Tibial nerve (tissue), 4 donors: ENCODE results near the gene DZIP1. TPM values are rescaled to one million over a fixed set of nuclear protein-coding genes. Genes with fewer than 3 reads are reported as not detected.
"Not testable (repeated sequence)": the region's sequence is repeated elsewhere in the genome, so short reads cannot be mapped to it uniquely, and the experiment has no call there.

Experiments
- DNase-seq, 2 donors: peaks; one replicate each; pipeline ENCODE4 v3.0.0-alpha.2; 2019; ENCODE audit warnings: low spot score in 2 of 2
- H3K27ac ChIP-seq, 4 donors: fragments of 200-600 bp; sonication (generic) in 3 of 4; one replicate each; pipeline ENCODE4 v1.5.1; 2017 to 2019; ENCODE audit warnings: mild to moderate bottlenecking in 1 of 4
- H3K27me3 ChIP-seq, 2 donors: fragments of 200-600 bp; sonication (generic) in 1 of 2; one replicate each; pipeline versions ENCODE4 v1.5.1 to v1.6.0; 2017 to 2019
- H3K36me3 ChIP-seq, 3 donors: fragments of 200-600 bp; sonication (generic); one replicate each; pipeline ENCODE4 v1.5.1; 2018 to 2019
- H3K4me1 ChIP-seq, 4 donors: fragments of 200-600 bp; sonication (generic) in 3 of 4; one replicate each; pipeline ENCODE4 v1.5.1; 2017 to 2019
- H3K4me3 ChIP-seq, 4 donors: fragments of 200-600 bp; sonication (generic) in 3 of 4; one replicate each; pipeline ENCODE4 v1.5.1; 2017 to 2019; ENCODE audit warnings: mild to moderate bottlenecking in 1 of 4, moderate library complexity in 1 of 4
- H3K9me3 ChIP-seq, 4 donors: fragments of 200-600 bp; sonication (generic) in 3 of 4; one replicate each; pipeline ENCODE4 v1.5.1; 2017 to 2019
- EP300 ChIP-seq, 2 donors: sonication (generic); formaldehyde crosslinking; IDR thresholded peaks; one replicate each; pipeline ENCODE4 v1.6.1; 2017; ENCODE audit warnings: antibody characterized with exemption in 2 of 2, mild to moderate bottlenecking in 1 of 2
- POLR2A ChIP-seq, 2 donors: fragments of 450-650 bp; IDR thresholded peaks; one replicate each; pipeline ENCODE4 v1.6.1; 2017; ENCODE audit warnings: antibody characterized with exemption in 2 of 2, mild to moderate bottlenecking in 2 of 2, moderate library complexity in 2 of 2
- WGBS, 2 donors: methylation state at CpG; one replicate each; pipeline ENCODE4 v1.1.5; 2018; 5-methylcytosine and 5-hydroxymethylcytosine counted together
- total RNA-seq, 4 donors: library from RNA; depleted of rRNA; stranded (reverse); fragments of >200 nt; gene quantifications; one replicate each; pipeline ENCODE4 v1.1.0, GENCODE V29; 2016
- TF ChIP-seq, protein P1 (sequence below), 5 experiments: fragments of 200-600 bp in 3 of 5; fragments of 450-650 bp in 2 of 5; sonication (generic) in 3 of 5; IDR thresholded peaks; one replicate each; pipeline ENCODE4 v1.5.1; 2016 to 2019; ENCODE audit warnings: antibody characterized with exemption in 5 of 5, mild to moderate bottlenecking in 3 of 5, moderate library complexity in 2 of 5

DZIP1 gene, protein sequence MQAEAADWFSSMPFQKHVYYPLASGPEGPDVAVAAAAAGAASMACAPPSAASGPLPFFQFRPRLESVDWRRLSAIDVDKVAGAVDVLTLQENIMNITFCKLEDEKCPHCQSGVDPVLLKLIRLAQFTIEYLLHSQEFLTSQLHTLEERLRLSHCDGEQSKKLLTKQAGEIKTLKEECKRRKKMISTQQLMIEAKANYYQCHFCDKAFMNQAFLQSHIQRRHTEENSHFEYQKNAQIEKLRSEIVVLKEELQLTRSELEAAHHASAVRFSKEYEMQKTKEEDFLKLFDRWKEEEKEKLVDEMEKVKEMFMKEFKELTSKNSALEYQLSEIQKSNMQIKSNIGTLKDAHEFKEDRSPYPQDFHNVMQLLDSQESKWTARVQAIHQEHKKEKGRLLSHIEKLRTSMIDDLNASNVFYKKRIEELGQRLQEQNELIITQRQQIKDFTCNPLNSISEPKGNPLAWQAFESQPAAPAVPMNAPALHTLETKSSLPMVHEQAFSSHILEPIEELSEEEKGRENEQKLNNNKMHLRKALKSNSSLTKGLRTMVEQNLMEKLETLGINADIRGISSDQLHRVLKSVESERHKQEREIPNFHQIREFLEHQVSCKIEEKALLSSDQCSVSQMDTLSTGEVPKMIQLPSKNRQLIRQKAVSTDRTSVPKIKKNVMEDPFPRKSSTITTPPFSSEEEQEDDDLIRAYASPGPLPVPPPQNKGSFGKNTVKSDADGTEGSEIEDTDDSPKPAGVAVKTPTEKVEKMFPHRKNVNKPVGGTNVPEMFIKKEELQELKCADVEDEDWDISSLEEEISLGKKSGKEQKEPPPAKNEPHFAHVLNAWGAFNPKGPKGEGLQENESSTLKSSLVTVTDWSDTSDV
- total RNA-seq: 10 to 100 TPM; 31.2 to 72.8 (median 36.4) TPM

DNA sequence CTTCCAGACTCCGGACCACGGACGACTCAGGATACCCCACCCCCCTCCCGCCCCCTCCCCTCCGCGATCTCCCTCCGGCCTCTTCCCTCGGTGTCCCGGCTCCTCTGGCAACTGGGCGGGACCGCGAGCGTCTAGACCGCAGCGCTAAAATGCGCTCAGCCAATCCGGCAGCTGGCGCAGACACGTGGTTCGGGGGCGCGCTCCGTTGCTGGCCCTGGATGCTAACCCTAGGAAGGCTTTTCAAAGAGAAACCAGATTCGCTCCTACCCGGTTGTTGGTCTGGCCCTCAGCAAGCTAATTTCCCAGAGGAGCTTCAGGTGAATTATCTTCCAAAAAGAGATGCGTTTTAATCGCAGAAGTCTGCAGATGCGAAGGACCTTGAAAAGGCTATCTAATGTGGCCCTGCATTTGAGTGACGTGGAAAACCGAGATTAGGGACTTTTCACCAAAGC lies at the start of gene DZIP1:
DZIP1 (minus strand) TSS at position 106 of the 452 bp plus-strand sequence. CDS start 2,677 bp downstream, outside the sequence.
- H3K4me3 ChIP-seq: peak within 1 kb of the TSS; percentile 37 to 79 (median 60)
- H3K9me3 ChIP-seq: no peaks in the 10 kb centered on the region
- peak in 1 of 2 donors; percentile 31 for TF ChIP-seq EP300 (IDR thresholded peaks at IDR 0.05)
- TF ChIP-seq, protein P1, sequence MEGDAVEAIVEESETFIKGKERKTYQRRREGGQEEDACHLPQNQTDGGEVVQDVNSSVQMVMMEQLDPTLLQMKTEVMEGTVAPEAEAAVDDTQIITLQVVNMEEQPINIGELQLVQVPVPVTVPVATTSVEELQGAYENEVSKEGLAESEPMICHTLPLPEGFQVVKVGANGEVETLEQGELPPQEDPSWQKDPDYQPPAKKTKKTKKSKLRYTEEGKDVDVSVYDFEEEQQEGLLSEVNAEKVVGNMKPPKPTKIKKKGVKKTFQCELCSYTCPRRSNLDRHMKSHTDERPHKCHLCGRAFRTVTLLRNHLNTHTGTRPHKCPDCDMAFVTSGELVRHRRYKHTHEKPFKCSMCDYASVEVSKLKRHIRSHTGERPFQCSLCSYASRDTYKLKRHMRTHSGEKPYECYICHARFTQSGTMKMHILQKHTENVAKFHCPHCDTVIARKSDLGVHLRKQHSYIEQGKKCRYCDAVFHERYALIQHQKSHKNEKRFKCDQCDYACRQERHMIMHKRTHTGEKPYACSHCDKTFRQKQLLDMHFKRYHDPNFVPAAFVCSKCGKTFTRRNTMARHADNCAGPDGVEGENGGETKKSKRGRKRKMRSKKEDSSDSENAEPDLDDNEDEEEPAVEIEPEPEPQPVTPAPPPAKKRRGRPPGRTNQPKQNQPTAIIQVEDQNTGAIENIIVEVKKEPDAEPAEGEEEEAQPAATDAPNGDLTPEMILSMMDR (IDR thresholded peaks at IDR 0.05): no peak
- H3K27me3 ChIP-seq: peaks cover 0 to 11% of the 10 kb centered on the region in 2 donors
- WGBS, 2 donors: 1 to 3% methylated on average over 21 to 30 of the region's 30 CpGs
- peak; percentile 47 to 56 for DNase-seq
- no peaks in the 10 kb centered on the region for H3K36me3 ChIP-seq
- H3K27ac ChIP-seq: peak within 1 kb of the TSS in 3 of 4 donors; percentile 65 to 84 (median 75)
- peaks cover 0 to 29% (median 15%) of the 10 kb centered on the region in 4 donors for H3K4me1 ChIP-seq

DNA sequence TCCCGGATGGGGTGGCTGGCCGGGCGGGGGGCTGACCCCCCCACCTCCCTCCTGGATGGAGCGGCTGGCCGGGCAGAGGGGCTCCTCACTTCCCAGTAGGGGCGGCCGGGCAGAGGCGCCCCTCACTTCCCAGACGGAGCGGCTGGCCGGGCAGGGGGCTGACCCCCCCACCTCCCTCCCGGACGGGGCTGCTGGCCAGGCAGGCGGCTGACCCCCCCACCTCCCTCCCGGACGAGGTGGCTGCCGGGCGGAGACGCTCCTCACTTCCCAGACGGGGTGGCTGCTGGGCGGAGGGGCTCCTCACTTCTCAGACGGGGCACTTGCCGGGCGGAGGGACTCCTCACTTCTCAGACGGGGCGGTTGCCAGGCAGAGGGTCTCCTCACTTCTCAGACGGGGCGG lies 46.5 kb upstream of the DZIP1 start:
- H3K27ac ChIP-seq, H3K27me3 ChIP-seq, H3K4me3 ChIP-seq, DNase-seq, H3K36me3 ChIP-seq, H3K4me1 ChIP-seq: not testable (repeated sequence)
- 90% methylated on average over 2 of the region's 28 CpGs; no CpG with 5 or more reads in 1 of the 2 donors for WGBS, 2 donors
- H3K9me3 ChIP-seq: peaks cover 0 to 14% (median 0%) of the 10 kb centered on the region in 4 donors

DNA sequence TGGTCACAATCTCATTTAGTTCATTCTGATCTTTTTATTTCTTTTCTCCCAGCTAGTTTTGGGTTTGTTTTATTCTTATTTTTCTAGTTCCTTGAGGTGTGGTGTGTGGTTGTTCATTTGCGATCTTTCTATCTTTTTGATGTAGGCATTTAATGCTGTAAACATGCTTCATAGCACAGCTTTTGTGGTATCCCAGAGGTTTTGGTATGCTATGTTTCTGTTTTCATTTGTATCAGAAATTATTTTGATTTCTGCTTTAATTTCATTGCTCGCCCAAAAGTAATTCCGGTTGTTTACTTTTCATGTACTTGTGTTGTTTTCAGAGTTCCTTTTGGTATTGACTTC lies 45.0 kb upstream of the DZIP1 start:
- Histone ChIP-seq H3K27ac (no peak overlapping the region), H3K27me3 (no peaks in the 10 kb centered on the region), H3K4me3 (no peak overlapping the region), H3K9me3 (peaks cover 0 to 15% (median 0%) of the 10 kb centered on the region in 4 donors), H3K36me3 (no peaks in the 10 kb centered on the region), H3K4me1 (peaks cover 0 to 9% (median 3%) of the 10 kb centered on the region in 4 donors)
- no peak for TF ChIP-seq POLR2A (IDR thresholded peaks at IDR 0.05)
- TF ChIP-seq, protein P1 (IDR thresholded peaks at IDR 0.05): no peak
- WGBS, 2 donors: 74 to 81% methylated on average over 3 of the region's 3 CpGs
- DNase-seq: no peak

DNA sequence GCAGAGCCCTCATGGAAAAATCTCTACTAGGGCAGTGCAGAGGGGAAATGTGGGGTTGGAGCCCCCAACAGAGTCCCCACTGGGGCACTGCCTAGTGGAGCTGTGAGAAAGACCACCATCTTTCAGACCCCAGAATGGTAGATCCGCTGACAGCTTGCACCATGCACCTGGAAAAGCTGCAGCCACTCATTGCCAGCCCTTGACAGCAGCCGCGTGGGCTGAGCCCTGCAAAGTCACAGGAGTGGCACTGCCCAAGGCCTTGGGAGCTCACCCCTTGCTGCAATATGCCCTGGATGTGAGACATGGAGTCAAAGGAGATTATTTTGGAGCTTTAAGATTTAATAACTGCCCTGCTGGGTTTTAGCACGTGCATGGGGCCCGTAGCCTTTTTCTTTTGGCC lies 40.5 kb upstream of the DZIP1 start:
- WGBS, 2 donors: 96 to 100% methylated on average over 4 to 5 of the region's 5 CpGs
- H3K9me3 ChIP-seq: peaks cover 0 to 15% (median 0%) of the 10 kb centered on the region in 4 donors
- H3K4me3 ChIP-seq, H3K36me3 ChIP-seq, H3K27me3 ChIP-seq, H3K27ac ChIP-seq, DNase-seq: not testable (repeated sequence)
- H3K4me1 ChIP-seq: peaks cover 0 to 30% (median 6%) of the 10 kb centered on the region in 4 donors

DNA sequence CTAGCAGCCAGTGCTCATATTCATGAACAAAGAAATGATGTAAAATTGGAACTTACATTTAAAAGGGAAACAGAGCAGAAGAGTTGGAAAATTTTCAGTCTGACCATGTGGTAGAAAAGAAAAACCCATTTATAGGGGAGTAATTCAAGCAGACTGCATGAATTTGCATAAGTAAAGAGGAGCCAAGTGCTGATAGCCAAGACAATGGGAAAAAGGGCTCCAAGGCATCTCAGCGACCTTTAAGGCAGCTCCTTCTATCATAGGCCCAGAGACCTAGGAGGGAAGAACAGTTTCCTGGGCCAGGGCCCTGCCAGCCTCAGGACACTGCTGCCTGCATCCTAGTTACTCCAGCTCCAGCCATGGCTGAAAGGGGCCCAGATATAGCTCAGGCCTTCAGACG lies 39.9 kb upstream of the DZIP1 start:
- Histone ChIP-seq H3K4me1 (peaks cover 0 to 32% (median 6%) of the 10 kb centered on the region in 4 donors), H3K4me3 (no peak overlapping the region), H3K27ac (no peak overlapping the region), H3K9me3 (peaks cover 0 to 15% (median 0%) of the 10 kb centered on the region in 4 donors), H3K36me3 (no peaks in the 10 kb centered on the region), H3K27me3 (no peaks in the 10 kb centered on the region)
- DNase-seq: no peak
- TF ChIP-seq, protein P1 (IDR thresholded peaks at IDR 0.05): no peak
- TF ChIP-seq POLR2A (IDR thresholded peaks at IDR 0.05) (no peak), EP300 (IDR thresholded peaks at IDR 0.05) (no peak)
- WGBS, 2 donors: 68% methylated on average over 2 of the region's 2 CpGs

DNA sequence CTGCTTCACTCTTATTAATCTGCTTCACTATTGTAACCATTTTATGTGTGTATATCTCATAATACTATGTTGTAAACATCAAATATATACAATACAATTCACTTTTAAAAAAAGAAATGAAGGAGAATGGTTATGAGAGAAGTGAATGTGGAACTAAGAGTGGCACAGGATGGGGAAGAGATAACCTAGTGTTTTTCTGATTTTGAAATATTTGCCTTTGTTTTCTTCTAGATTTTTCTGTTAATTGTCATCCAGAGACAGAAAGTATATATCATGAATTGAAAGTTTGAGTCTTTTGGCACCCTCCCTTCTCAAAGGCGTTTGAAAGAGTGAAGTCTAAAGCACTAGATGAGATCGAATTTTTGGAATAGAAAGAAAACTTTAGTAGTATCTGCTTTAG lies 35.2 kb upstream of the DZIP1 start:
- no peak for DNase-seq
- 58 to 59% methylated on average over 2 of the region's 2 CpGs for WGBS, 2 donors
- H3K4me1 ChIP-seq: peaks cover 0 to 54% (median 6%) of the 10 kb centered on the region in 4 donors

More for the DNA sequence above, 35.2 kb upstream of the DZIP1 start:
- Histone ChIP-seq H3K4me3 (no peak overlapping the region), H3K27me3 (no peaks in the 10 kb centered on the region), H3K36me3 (no peaks in the 10 kb centered on the region), H3K9me3 (no peaks in the 10 kb centered on the region), H3K27ac (no peak overlapping the region)
- TF ChIP-seq EP300 (IDR thresholded peaks at IDR 0.05): no peak
- no peak for TF ChIP-seq POLR2A (IDR thresholded peaks at IDR 0.05)
- TF ChIP-seq, protein P1 (IDR thresholded peaks at IDR 0.05): no peak
